Measurements from ENCODE around the gene ZFP28. TPM values are rescaled to one million over a fixed set of nuclear protein-coding genes. Genes with fewer than 3 reads are reported as not detected.

Gene ZFP28
- 2.4 and 2.9 TPM in 2 replicates for total RNA-seq

GRCh38 chr19:56538761-56539263, at the start of gene ZFP28:
ZFP28 (plus strand) TSS chr19:56538948; CDS start chr19:56539019, 71 bp downstream.
- intact Hi-C loops (cut with micrococcal nuclease), result loop anchor here (1.0 to 10.0 kb wide), 4 partner anchors 28 to 884 kb away; partner anchors contain the start of genes U2AF2, ZNF470, ZNF582 and ZNF71

GRCh38 chr19:56491399-56491798, 47.3 kb upstream of the ZFP28 start:
- intact Hi-C loops (cut with micrococcal nuclease), result no loop called here

GRCh38 chr19:56504581-56504980, 34.2 kb upstream of the ZFP28 start:
- intact Hi-C loops (cut with micrococcal nuclease), result no loop called here

- intact Hi-C loops (cut with micrococcal nuclease), result loop anchor here (2.0 kb wide), 2 partner anchors 29 to 59 kb away; partner anchors contain the start of gene ZNF470
Measured at GRCh38 chr19:56507446-56508289, 31.1 kb upstream of the ZFP28 start, which contains the start of gene ZNF471. ZNF471 (plus strand) TSS chr19:56507855; CDS start chr19:56511572, 3,717 bp downstream.

- intact Hi-C loops (cut with micrococcal nuclease), result no loop called here
Measured at GRCh38 chr19:56508290-56508778, 30.4 kb upstream of the ZFP28 start.

- intact Hi-C loops (cut with micrococcal nuclease), result no loop called here
Measured at GRCh38 chr19:56525214-56525860, 13.4 kb upstream of the ZFP28 start.

- intact Hi-C loops (cut with micrococcal nuclease), result loop anchor here (10.0 kb wide), 1 partner anchor 883 kb away; the partner anchor contains the start of gene U2AF2
Measured at GRCh38 chr19:56537442-56537841, 1.3 kb upstream of the ZFP28 start.

GRCh38 chr19:56538254-56538760, 441 bp upstream of the ZFP28 start:
- intact Hi-C loops (cut with micrococcal nuclease), result loop anchor here (1.0 to 10.0 kb wide), 4 partner anchors 29 to 884 kb away; partner anchors contain the start of genes U2AF2, ZNF470, ZNF582 and ZNF71

- intact Hi-C loops (cut with micrococcal nuclease), result no loop called here
Measured at GRCh38 chr19:56543776-56544175, 5.0 kb downstream of the ZFP28 start.

- intact Hi-C loops (cut with micrococcal nuclease), result no loop called here
Measured at GRCh38 chr19:56547535-56547934, 8.8 kb downstream of the ZFP28 start.

- intact Hi-C loops (cut with micrococcal nuclease), result no loop called here
Measured at GRCh38 chr19:56554272-56554869, 15.6 kb downstream of the ZFP28 start.

GRCh38 chr19:56562766-56563165, 24.0 kb downstream of the ZFP28 start:
- intact Hi-C loops (cut with micrococcal nuclease), result loop anchor here (10.0 kb wide), 1 partner anchor 932 kb away; the partner anchor contains the start of gene ZNF773

- intact Hi-C loops (cut with micrococcal nuclease), result loop anchor here (1.0 to 10.0 kb wide), 13 partner anchors 28 to 1435 kb away; partner anchors contain the start of genes ZFP28, ZIK1, ZNF17 and ZNF211
Measured at GRCh38 chr19:56566904-56567273, 28.1 kb downstream of the ZFP28 start.

- intact Hi-C loops (cut with micrococcal nuclease), result loop anchor here (1.0 to 10.0 kb wide), 13 partner anchors 28 to 1435 kb away; partner anchors contain the start of genes ZFP28, ZIK1, ZNF17 and ZNF211
Measured at GRCh38 chr19:56567274-56568120, 28.7 kb downstream of the ZFP28 start, which contains the start of gene ZNF470. ZNF470 (plus strand) TSS chr19:56567468; CDS start chr19:56570312, 2,844 bp downstream.

GRCh38 chr19:56572589-56572988, 33.8 kb downstream of the ZFP28 start:
- intact Hi-C loops (cut with micrococcal nuclease), result no loop called here

GRCh38 chr19:56573914-56574313, 35.2 kb downstream of the ZFP28 start:
- intact Hi-C loops (cut with micrococcal nuclease), result no loop called here

GRCh38 chr19:56577719-56578602, 39.2 kb downstream of the ZFP28 start:
- intact Hi-C loops (cut with micrococcal nuclease), result no loop called here

GRCh38 chr19:56594446-56594782, 55.7 kb downstream of the ZFP28 start:
- intact Hi-C loops (cut with micrococcal nuclease), result loop anchor here (10.0 kb wide), 2 partner anchors 840 to 900 kb away; partner anchors contain the start of genes ZNF749 and ZNF773
